ENCODE results near the gene TRAF3.
"Not testable (repeated sequence)": the region's sequence is repeated elsewhere in the genome, so short reads cannot be mapped to it uniquely, and the experiment has no call there.

Gene TRAF3

DNA sequence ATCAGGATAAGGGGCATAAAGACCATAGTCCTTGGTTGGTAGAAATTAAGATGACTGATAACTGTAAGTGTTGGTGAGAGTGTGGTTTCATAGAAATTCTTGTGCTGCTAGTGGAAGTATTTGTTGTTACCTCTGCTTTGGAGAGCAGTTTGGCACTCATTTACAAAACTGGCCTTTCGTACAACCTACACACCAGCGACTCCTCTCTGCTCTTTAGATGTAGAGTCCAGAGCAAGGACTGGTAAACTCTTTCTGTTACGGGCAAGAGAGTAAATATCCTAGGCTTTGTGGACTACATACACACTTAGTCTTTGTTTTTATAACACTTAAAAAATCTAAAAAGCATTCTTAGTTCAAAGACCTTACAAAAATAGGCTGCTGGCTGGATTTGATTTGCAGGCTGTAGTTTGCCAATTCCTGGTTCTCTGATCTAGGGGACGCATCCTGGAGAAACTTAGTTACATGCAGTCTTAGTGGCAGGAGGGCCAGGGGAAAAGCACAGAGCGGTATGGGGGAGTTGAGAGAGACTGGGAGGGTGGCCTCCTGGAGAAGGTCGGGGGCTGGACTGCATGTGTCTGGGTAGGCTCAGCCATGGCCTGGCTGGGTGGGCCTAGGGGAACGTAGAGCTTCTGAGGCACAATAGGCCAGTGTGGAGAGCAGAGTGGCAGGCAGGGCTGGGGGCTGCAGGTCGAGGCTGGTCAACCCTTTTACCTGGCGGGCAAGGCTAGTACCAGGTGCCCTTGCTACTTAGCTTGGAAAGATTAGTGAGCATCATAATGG, 89.9 kb downstream of the TRAF3 start:
- DNase-seq (ENCODE audit: low read depth, low spot score) = no peak

DNA sequence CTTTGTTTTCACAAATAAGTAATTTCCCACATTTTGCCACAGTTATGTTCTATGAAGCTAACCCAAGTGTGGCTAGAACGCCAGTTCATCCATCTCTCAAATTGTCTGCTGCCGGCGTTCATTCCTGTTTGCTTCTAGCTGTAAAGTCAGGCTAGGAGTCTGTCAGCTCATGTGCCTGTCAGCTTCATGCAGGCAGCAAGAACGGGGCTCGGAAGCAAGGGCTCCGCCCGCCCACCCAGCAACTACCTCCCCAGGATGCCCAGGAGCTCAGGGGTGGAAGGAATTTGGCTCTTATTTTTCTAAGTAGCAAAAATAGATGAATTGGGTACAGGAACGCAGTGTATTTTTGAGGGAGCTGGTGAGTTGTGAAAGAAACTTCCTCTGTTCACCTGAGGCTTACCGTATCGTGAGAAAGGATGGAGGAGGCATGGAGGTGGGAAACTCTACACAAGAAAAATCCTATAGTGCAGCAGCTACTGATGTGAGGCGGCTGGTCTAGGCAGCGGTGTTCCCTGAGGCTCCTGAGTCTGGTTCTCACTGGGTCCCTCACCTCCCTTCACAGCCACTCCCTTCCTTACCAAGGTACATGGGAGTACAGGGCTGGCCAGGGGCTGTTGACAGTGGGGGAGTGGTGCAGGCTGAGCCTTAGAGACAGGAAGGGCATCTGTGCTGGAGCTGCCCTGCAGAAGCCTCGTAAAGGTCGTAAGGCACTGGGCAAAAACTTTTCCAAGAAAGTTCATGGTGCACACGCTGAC, 90.8 kb downstream of the TRAF3 start:
- DNase-seq (ENCODE audit: low read depth, low spot score) = no peak

DNA sequence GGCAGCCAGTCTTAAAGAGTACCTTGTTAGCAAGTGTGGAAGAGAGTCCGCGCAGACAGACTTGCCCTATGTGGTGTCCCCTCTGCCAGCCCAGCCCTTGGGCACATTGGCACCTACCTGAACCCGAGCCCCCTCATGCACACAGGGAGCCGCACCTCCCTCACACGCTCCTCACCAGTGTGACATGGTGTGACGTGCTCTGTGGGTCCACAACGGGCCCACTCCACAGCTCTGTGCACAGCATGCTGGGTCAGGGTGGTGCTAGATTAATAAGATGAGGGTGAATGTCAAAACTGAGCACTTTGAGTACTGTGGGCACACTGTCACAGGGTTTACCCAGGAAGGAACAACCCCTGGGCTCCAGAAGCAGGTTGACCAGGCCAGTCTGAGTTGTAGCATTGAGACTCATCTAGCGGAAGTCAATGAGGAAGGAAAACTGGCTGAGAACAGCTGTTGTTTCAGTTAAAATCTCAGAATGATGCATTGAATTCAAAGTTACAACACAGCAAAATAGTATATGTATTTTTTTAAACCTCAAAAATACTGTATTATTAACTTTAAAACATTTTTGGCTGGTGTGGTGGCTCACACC, 91.8 kb downstream of the TRAF3 start:
- no peak for DNase-seq (ENCODE audit: low read depth, low spot score)

DNA sequence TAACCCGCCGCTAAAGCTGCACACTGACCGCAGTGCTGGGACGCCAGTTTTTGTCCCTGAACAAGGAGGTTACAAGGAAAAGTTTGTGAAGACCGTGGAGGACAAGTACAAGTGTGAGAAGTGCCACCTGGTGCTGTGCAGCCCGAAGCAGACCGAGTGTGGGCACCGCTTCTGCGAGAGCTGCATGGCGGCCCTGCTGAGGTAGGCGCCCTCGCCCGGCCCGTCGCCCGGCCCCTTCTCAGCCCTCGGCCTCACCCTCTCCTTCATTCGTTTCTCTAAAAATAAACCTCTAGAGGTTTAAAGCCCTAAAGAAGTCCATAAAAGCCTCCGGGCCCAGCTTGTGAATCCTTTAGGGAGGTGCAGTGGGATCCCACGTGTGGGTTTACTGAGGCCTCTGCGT, 93.0 kb downstream of the TRAF3 start:
- no peak for DNase-seq (ENCODE audit: low read depth, low spot score)

DNA sequence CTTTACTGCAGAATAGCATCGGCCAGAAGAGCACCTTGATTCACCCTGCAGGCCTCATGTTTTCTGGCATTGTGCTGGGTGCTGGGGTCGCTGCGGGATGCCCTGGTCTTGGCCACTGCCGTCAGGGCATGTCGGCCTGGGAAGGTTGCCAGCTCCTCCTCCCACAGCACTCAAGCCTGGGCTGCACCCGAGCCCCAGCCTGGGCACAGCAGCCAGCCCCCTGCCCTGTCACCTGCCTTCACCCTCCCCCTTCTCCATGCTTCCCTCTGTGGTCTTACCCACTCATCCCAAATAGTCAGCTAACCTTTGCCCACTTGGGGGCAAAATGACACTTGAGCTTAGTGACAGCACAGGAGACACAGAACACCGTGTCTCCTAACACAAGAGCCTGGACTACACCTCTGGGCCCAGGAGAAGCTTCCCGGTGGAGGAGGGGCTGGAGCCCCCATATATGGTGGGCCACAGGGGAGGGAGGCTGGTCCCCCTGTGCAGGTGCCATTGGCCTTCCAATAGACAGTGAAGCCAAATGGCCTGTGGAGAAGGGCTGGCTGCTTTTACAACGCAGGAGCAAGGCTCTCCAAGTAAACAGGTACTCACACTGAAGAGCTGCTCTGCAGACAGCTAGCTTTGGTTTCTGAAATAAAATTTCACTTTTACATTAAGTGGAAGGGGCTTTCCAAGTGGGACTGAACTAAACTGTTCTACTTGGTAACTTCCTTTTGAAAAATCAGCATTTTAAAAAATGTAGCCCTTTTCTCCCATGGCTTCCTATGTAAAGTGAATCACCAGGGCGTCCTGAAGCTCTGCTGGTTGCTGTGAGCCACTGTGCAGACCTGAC, 94.0 kb downstream of the TRAF3 start:
- DNase-seq (ENCODE audit: low read depth, low spot score) = no peak

DNA sequence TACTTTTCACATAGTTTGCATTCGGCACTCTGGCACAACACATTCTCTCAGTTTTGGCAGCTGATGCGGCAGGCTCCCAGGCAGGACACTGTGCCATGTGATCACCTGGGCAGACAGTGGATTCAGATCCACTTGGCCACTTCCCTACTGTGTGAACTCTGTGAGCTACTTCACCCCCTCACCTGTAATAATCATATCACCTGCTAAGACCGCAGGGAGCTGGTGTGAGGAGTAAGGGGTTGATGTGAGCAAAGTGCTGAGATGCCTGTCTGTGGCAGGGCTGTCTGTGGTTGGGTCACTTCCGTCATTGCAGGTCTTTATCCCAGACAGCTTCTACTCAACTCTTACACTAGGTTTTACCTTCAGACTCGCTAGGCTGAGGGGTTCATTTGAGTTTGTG, 94.8 kb downstream of the TRAF3 start:
- DNase-seq (ENCODE audit: low read depth, low spot score) = no peak

DNA sequence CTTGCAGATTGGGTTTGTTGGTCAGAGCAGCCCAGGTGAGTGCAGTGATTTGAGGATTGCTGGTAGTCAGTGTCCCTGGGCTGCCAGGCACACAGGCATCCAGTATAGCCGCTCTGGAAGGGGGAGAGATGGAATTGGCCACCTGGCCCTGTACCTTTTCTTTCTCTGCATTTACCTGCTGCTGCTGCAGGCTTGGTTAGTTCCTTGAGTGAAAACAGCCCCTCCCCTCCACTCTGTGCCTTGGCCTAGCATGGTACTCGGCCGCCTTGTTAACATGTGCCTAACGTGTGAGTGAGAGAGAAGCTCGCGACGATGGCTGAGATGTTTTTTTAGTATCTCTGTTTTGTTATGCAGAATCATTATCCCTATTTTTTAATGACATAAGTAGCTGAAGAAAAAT, 95.9 kb downstream of the TRAF3 start:
- DNase-seq (ENCODE audit: low read depth, low spot score) = no peak

DNA sequence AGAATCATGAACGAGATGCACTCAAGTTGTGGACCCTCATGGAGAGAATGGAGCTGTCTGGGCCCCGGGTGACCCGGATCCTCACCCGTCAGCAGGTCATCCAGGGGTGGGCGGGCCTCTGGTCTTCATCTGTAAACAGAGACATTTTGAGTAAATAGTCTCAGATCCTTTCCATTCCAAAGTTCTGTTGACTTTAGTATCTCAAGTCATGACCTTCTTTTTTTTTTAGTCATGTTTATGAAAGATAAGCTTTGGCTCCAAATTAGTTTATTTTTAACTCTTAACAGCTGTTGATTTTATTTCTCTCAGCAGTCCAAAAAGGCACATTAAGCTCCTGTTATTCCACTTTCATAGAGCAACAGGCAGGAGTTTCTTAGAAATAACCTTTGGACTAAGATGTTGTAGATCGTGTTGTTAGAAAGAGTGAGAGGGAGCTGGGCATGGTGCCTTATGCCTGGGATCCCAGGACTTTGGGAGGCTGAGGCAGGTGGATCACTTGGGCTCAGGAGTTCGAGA, 96.4 kb downstream of the TRAF3 start:
- DNase-seq (ENCODE audit: low read depth, low spot score) = no peak

DNA sequence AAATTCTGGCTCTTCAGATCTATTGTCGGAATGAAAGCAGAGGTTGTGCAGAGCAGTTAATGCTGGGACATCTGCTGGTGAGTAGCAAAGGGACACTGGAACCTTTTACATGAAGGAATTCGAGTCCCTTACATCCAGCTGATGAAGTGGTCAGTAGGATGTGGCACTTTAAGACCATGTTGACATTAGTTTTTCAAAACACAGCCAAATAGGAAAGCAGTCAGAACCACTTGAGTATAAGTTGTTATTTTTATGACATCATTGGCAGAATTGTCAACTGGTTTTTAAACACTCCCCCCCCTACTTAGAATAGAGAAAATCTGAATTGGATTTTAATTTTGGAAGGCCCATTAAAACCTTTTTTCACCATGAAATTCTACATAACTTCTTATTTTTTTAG, 98.4 kb downstream of the TRAF3 start:
- DNase-seq (ENCODE audit: low read depth, low spot score) = no peak

DNA sequence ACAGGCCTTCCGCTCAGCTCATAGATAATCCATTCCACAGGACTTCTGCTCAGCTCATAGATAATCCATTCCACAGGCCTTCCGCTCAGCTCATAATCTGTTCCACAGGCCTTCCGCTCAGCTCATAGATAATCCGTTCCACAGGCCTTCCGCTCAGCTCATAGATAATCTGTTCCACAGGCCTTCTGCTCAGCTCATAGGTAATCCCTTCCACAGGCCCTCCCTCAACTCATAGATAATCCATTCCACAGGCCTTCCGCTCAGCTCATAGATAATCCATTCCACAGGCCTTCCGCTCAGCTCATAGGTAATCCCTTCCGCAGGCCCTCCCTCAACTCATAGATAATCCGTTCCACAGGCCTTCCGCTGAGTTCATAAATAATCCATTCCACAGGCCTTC, 100.3 kb downstream of the TRAF3 start:
- DNase-seq (ENCODE audit: low read depth, low spot score) = not testable (repeated sequence)

DNA sequence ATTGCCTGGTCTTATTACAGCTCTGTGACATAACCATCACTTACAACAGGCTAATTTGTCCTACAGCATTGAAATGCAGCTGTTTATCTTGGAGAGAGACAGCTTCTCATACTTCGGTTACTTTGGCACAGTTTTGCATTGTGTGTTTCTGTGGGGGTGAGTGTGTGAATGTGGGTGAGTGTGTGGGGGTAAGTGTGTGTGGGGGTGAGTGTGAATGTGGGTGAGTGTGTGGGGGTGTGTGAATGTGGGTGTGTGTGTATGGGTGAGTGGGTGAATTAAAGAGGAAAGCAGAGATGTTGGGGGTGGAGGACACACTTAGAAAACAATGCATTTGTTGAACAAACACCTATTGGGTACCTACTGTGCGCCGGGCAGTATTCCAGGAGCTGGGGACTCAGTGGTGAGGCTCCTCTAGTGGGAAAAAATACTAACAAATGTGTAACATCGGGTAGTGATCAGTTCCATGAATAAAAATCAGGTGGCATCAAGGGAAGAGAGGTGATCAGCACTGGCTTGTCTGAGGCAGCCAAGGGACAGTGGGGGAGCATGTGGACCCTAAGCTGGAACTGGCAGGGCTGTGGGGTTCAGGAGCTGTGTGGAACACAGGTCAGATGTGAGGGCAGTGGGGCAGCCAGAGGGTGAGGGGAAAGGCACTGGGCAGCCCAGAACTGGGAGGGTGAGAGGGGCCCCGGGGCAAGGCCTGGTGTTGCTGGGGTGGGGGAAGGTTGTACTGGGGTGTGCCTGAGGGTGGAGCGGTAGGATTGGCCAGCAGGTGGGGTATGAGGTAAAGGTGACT, 101.1 kb downstream of the TRAF3 start:
- DNase-seq (ENCODE audit: low read depth, low spot score) = no peak

DNA sequence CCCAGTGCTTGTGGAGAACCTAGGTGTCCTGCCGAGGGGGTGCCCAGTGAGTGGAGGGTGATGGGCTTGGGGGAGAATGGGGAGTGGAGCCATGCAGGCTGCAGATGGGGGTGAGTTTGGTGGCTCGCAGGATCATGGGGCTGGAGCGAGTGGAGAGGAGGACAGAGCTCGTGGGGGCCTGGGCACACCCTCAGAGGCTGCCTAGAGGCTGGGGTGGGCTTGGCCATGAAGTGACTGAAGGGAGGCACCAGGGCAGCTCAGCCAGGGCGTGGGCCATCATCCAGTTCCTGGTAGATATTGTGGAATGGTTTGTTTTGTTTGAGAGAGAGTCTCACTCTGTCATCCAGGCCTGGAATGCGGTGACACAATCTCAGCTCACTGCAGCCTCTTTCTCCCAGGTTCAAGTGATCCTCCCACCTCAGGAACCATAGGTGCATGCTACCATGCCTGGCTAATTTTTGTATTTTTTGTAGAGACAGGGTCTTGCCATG, 101.8 kb downstream of the TRAF3 start:
- no peak for DNase-seq (ENCODE audit: low read depth, low spot score)

DNA sequence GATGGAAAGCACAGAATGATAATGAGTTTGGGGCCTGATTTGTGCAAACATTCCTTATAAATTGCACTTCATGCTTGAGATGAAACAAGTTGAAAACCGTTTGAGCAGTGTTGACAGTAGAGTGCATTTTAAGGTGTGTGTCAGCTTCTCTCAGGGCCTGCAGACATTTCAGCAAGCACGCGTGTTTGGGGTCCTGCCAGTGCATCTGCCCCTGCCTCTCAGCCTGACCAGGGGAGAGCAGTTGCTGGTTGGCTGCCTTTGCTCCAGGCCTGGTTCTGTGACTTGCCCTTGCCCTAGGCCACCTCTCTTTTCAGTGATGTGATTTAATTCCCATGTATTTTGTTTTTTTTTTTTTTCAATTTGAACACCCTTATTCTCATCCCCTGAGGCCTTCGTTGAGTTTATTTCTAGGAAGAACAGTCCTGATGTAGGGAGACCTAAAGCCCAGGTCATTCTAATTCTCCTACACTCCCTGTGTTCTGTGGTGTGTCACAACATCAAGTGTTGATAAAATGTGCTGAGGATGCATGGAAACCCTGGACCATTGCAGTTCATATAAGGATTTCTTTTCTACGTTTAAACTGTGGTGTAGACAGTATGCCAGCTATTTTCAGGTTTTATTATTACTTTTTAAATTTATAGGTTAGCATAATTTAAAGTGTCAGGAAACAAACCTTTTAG, 105.1 kb downstream of the TRAF3 start:
- no peak for DNase-seq (ENCODE audit: low read depth, low spot score)

DNA sequence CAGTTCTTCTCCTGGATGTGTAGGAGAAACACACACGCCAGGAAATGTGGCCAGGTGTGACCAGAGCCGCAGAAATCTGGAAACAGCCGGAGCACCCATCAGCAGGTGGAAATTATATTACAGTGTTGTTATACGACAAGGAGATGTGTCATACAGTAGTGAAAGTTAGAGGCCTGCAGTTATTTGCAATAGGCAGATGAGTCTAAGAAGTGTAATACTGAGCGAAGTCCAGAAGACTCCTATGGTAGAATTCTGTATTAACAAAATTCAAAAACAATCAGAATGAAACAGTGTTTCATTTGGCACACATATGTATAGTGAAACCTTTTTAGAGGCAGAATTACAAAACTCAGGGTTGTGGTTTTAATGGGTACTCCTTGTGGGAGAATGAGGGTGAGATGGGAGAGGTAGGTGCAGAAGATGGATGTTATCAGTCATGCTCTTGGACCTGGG, 105.9 kb downstream of the TRAF3 start:
- DNase-seq (ENCODE audit: low read depth, low spot score) = no peak

DNA sequence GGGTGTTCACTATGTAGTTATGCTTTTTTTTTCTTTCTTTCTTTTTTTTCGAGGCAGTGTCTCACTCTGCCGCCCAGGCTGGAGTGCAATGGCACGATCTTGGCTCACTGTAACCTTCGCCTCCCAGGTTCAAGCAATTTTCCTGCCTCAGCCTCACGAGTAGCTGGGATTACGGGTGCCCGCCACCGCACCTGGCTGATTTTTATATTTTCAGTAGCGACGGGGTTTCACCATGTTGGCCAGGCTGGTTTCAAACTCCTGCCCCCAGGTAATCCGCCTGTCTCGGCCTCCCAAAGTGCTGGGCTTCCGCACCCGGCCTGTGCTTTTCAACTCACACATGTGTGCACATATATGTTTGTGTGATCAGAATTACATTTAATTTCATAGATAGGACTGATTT, 106.3 kb downstream of the TRAF3 start:
- no peak for DNase-seq (ENCODE audit: low read depth, low spot score)

DNA sequence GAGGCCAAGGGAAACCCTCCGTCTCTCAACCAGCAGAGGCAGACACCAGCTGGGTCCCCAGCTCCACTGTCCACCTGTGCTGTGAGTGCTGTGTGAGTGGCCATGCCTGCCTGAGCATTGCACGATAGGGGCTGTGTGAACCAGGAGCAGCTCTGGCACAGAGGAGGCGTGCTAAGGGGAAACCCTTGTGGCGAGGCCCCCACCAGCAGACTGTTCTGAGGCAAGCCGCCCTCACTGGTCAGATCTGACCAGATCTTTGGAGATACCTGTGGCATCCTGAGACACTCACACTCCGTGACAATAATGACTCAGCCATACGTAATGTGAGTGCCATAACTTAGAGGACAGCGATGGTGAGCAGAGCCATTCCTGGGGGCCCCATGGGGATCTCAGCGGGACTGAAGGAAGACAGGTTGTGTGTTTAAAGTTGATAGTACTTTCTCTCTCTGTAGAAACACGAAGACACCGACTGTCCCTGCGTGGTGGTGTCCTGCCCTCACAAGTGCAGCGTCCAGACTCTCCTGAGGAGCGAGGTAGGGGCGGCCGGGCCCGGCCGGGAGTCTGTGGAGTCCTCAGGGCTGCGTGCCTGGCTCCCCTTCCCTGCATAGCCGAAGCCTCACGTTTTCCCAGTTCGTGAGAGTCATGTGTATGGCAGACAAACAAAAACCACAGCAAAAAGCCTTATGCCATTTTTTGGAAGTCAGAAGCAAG, 108.6 kb downstream of the TRAF3 start:
- DNase-seq (ENCODE audit: low read depth, low spot score) = no peak

DNA sequence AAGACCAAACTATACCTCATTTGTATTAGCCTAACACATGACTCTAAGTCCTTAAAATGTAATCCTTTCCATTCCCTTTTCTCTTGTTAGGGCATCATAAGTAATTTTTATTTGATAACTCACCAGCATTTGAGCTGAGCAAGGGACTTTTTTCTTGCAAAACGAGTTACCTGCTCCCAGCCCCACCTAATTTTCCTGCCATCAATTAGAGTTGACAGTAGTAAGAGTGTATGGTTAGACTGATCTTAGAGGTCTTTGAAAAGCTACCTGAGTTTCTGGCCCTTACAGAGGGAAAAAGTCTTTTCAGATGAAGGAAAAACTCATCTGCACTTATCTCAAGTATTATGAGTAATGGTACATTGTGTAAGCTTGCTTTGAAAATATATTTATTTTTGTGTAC, 111.5 kb downstream of the TRAF3 start:
- DNase-seq (ENCODE audit: low read depth, low spot score) = no peak

DNA sequence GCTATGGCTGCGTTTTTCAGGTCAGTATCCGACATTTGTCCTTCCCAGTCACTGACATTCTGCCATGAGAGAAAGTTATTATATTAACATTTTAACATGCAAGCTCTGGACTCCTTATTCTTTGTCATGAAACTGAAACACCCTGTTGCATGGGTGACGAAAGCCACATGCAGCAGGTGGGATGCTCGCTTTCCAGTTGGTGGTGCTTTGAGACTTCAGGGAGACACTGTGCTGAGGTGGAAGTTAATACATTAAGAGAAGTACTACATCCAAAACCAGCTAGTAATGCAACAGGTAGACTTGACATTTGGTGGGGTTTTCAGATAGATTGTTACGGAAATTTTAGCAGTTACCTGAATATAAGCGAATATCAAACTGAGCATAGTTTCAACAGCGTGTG, 112.4 kb downstream of the TRAF3 start:
- DNase-seq (ENCODE audit: low read depth, low spot score) = no peak

DNA sequence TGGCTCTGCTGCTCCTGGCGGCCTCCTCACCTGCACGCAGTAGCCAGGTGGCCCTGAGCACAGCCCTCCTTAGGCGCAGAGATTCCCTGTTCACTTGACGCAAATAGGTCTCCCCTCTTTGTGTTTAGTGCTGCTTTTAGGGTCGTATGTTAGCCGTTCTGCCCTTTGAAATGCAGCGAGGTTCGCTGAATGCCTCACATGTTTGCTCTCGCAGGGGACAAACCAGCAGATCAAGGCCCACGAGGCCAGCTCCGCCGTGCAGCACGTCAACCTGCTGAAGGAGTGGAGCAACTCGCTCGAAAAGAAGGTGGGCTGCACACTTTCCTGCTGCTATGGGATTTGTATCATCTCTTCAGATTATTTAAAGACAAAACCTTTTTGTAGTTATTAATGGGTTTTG, 113.9 kb downstream of the TRAF3 start:
- no peak for DNase-seq (ENCODE audit: low read depth, low spot score)

Measured in activated CD4-positive, CD25-positive, alpha-beta regulatory T cell treated with anti-CD3 and anti-CD28 coated beads, Interleukin-2, amount 50 U/mL, for 16 hours (primary cell).